HT-29 (cell line): ENCODE data around the gene CCT3. TPM values are rescaled to one million over a fixed set of nuclear protein-coding genes. Genes with fewer than 3 reads are reported as not detected.
A peak's percentile ranks its signal among the peaks of the same experiment; 100 is the strongest.

Experiments used
- DNase-seq: peaks from one replicate; pipeline ENCODE4 v3.0.0-alpha.2; 2015; ENCODE audit warnings: low spot score
- total RNA-seq: library from RNA; depleted of rRNA; stranded (reverse); fragments of >200 nt; shearing (Covaris generic); gene quantifications from 2 replicates; pipeline ENCODE4 v1.2.3, GENCODE V29; 2014; rRNA removed

CCT3 gene
- total RNA-seq, 1 experiment from 2014 or later: 389 TPM

- peak; percentile 97 for DNase-seq
Observed at GRCh38 chr1:156282479-156283222, 55.4 kb downstream of the CCT3 start, which contains the start of gene SMG5. Gene SMG5, minus strand, starts transcription at chr1:156282825. Its CDS starts 145 bp downstream, at chr1:156282680.

- peak; percentile 77 for DNase-seq
Observed at GRCh38 chr1:156281693-156282478, 56.2 kb downstream of the CCT3 start.

GRCh38 chr1:156281281-156281680, 56.8 kb downstream of the CCT3 start:
- DNase-seq: no peak

- DNase-seq: no peak
Observed at GRCh38 chr1:156279837-156280236, 58.3 kb downstream of the CCT3 start.

- no peak for DNase-seq
Observed at GRCh38 chr1:156276966-156277381, 61.1 kb downstream of the CCT3 start.

GRCh38 chr1:156276532-156276931, 61.6 kb downstream of the CCT3 start:
- DNase-seq: no peak

GRCh38 chr1:156270314-156270713, 67.8 kb downstream of the CCT3 start:
- DNase-seq: no peak

- no peak for DNase-seq
Observed at GRCh38 chr1:156268336-156268735, 69.8 kb downstream of the CCT3 start.

- DNase-seq: no peak
Observed at GRCh38 chr1:156266051-156266450, 72.0 kb downstream of the CCT3 start.

GRCh38 chr1:156263288-156263655, 74.8 kb downstream of the CCT3 start:
- DNase-seq: no peak

- DNase-seq: no peak
Observed at GRCh38 chr1:156262461-156263287, 75.4 kb downstream of the CCT3 start.

- no peak for DNase-seq
Observed at GRCh38 chr1:156260896-156261295, 77.2 kb downstream of the CCT3 start.

GRCh38 chr1:156259805-156260204, 78.3 kb downstream of the CCT3 start:
- DNase-seq: peak; percentile 22

Other genes with a start within 250 kb of the CCT3 start
- gene LMNA, start 223.6 kb downstream of the CCT3 start, total RNA-seq: 1,664 and 1,875 TPM in 2 replicates
- gene SEMA4A, start 184.7 kb downstream of the CCT3 start, total RNA-seq: 5.1 and 11.6 TPM in 2 replicates
- 15.3 and 21.6 TPM in 2 replicates for gene SLC25A44, start 144.2 kb downstream of the CCT3 start, total RNA-seq
- gene PMF1, start 125.3 kb downstream of the CCT3 start, total RNA-seq: 111 and 122 TPM in 2 replicates
- gene BGLAP, start 96.1 kb downstream of the CCT3 start, total RNA-seq: 0.23 and 0.34 TPM in 2 replicates
- 6.5 and 7.0 TPM in 2 replicates for gene PAQR6, start 90.2 kb downstream of the CCT3 start, total RNA-seq
- gene SMG5, start 55.5 kb downstream of the CCT3 start, total RNA-seq: 135 and 146 TPM in 2 replicates
- gene TMEM79, start 54.0 kb downstream of the CCT3 start, total RNA-seq: 4.4 and 5.6 TPM in 2 replicates
- 75.3 and 78.6 TPM in 2 replicates for gene GLMP, start 42.6 kb downstream of the CCT3 start, total RNA-seq
- not detected in 2 replicates for gene VHLL, start 39.0 kb downstream of the CCT3 start, total RNA-seq
- gene TSACC, start 234 bp upstream of the CCT3 start, total RNA-seq: 0.15 and 0.37 TPM in 2 replicates
- not detected in 2 replicates for gene RHBG, start 30.9 kb upstream of the CCT3 start, total RNA-seq
- 17.8 and 27.4 TPM in 2 replicates for gene MEF2D, start 162.5 kb upstream of the CCT3 start, total RNA-seq
- gene IQGAP3, start 234.3 kb upstream of the CCT3 start, total RNA-seq: 55.3 and 61.7 TPM in 2 replicates
- gene TTC24, start 241.4 kb upstream of the CCT3 start, total RNA-seq: not detected in 2 replicates